ENCODE data around the gene P2RX5.

The P2RX5 gene

DNA sequence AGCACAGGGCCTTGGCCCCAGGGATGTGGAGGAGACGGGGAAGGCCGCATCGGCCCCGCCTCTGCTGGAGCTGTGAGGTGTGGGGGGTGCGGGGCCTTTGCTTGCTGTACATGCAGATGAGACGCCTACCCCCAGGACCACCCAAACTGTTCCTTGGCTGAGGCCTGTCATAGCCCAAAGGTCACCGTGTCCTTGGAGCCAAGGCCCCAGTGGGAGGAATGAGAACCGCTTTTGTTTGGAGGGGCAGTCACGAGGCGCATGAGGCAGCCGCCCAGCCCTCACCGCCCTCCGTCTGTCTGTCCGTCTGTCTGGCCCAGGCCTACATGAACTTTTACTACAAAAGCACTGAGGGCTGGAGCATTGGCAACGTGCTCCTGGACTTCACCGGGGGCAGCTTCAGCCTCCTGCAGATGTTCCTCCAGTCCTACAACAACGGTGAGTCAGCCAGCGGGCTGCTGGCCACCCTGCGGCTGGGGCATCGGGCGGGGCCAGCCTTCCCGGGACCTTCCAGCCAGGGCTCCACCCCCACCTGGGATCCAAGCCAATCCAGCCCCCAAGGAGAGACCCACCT is 36.3 kb downstream of the P2RX5 start:
- no peak for DNase-seq (ENCODE audit: low spot score)
- in situ Hi-C loops (cut with MboI; ENCODE audit: low pct_unique_long_range_greater_than_20kb, low sequenced_read_pairs, unreplicated experiment): loop anchor here (25.0 kb wide), 1 partner anchor 622 kb away; no protein-coding TSS in a partner anchor
- no peak for TF ChIP-seq CTCF (IDR thresholded peaks at IDR 0.05; ENCODE audit: extremely low read depth, insufficient read depth, missing control alignments)

- in situ Hi-C loops (cut with MboI; ENCODE audit: low pct_unique_long_range_greater_than_20kb, low sequenced_read_pairs, unreplicated experiment): loop anchor here (25.0 kb wide), 1 partner anchor 622 kb away; no protein-coding TSS in a partner anchor
- DNase-seq (ENCODE audit: low spot score): no peak
- TF ChIP-seq CTCF (IDR thresholded peaks at IDR 0.05; ENCODE audit: extremely low read depth, insufficient read depth, missing control alignments): no peak
These were observed 37.0 kb downstream of the P2RX5 start for GRCh38 chr17:3658784-3659449.

- no peak for TF ChIP-seq CTCF (IDR thresholded peaks at IDR 0.05; ENCODE audit: extremely low read depth, insufficient read depth, missing control alignments)
- in situ Hi-C loops (cut with MboI; ENCODE audit: low pct_unique_long_range_greater_than_20kb, low sequenced_read_pairs, unreplicated experiment): loop anchor here (25.0 kb wide), 1 partner anchor 621 kb away; no protein-coding TSS in a partner anchor
These were observed 37.8 kb downstream of the P2RX5 start for GRCh38 chr17:3657874-3658783.

DNA sequence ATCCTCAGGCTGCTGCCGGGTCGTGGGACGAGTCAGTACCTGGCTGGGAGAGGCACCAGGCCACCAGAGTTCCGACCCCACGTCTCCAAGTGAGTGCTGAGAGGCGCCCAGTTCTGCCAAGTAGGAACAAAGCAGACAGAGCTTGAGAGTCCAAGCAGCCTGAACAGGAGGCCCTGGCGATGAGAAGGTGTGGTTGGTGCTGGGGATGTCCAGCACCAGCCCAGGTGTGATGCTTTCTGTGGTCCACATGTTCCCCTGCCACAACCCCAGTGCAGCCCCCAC is 38.4 kb downstream of the P2RX5 start:
- in situ Hi-C loops (cut with MboI; ENCODE audit: low pct_unique_long_range_greater_than_20kb, low sequenced_read_pairs, unreplicated experiment): loop anchor here (25.0 kb wide), 1 partner anchor 620 kb away; no protein-coding TSS in a partner anchor
- TF ChIP-seq CTCF (IDR thresholded peaks at IDR 0.05; ENCODE audit: extremely low read depth, insufficient read depth, missing control alignments): no peak
- no peak for DNase-seq (ENCODE audit: low spot score)

More at GRCh38 chr17:3657874-3658783, 37.8 kb downstream of the P2RX5 start:
- DNase-seq (ENCODE audit: low spot score): no peak

- no peak for TF ChIP-seq CTCF (IDR thresholded peaks at IDR 0.05; ENCODE audit: extremely low read depth, insufficient read depth, missing control alignments)
- DNase-seq (ENCODE audit: low spot score): no peak
- in situ Hi-C loops (cut with MboI; ENCODE audit: low pct_unique_long_range_greater_than_20kb, low sequenced_read_pairs, unreplicated experiment): loop anchor here (25.0 kb wide), 1 partner anchor 620 kb away; no protein-coding TSS in a partner anchor
These were observed 39.0 kb downstream of the P2RX5 start for GRCh38 chr17:3656755-3657587.

- DNase-seq (ENCODE audit: low spot score): no peak
- no peak for TF ChIP-seq CTCF (IDR thresholded peaks at IDR 0.05; ENCODE audit: extremely low read depth, insufficient read depth, missing control alignments)
- in situ Hi-C loops (cut with MboI; ENCODE audit: low pct_unique_long_range_greater_than_20kb, low sequenced_read_pairs, unreplicated experiment): loop anchor here (25.0 kb wide), 1 partner anchor 619 kb away; no protein-coding TSS in a partner anchor
These were observed 39.6 kb downstream of the P2RX5 start for GRCh38 chr17:3656353-3656752.

Data from GM13977 (cell line).